ENCODE data around the gene VRK1.
"Not testable (repeated sequence)": the region's sequence is repeated elsewhere in the genome, so short reads cannot be mapped to it uniquely, and the experiment has no call there.

Gene VRK1

DNA sequence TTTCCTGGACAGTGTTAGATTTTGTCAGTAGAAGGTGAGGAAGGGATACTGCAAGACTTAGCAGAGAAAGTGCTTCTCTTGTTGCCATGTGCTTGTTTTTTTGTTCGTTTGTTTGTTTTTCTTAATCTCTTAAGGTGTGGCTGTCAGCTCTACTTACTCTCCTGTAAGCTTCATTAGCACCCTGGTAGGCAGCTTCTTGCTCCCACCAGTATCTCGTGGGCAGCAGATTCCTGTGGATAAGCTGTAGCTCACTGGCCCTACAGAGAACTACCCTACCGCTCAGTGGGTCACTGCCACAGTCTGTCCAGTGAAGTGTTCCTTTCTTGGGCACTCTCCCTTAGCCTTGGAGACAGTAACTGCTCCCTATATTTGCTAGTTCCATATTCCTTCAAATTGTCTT lies 30.1 kb downstream of the VRK1 start:
- no peak for DNase-seq

DNA sequence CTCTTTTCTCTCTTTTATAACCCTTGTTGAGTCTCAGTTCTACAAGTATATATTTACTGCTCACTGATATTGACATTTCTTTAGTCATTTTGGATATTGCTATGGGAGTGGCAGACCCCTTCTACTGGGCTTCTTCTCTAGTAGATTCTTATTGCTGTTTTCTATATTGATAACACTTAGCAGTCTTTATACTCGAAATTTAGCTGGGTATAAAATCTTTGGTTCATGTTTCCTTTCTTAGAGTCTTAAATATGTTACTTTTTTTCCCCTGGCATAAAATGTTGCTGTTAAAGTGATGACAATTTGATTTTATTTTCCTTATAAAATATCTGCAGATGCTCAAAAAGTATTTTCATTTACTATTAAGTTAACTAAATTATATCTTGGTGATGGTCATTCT lies 32.6 kb downstream of the VRK1 start:
- DNase-seq, result no peak

DNA sequence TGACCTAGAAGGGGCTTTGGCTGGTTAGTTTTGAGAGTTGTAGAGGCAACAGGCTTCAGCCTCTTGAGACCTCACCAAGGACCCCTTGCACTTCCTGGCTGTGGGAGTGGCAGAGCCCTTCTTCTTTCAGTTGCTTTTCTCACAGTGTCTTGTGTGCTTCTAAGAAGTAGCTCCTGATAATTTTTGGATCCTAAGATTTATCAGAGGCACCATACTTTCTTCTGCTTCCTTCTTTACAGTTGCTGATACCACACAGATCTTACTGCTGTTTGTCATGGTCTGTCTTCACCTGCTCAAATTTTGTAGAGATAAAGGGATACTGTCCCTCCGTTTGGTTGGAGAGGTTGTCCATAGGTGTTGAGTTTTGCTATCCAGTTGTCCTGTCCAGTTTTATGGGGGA lies 33.8 kb downstream of the VRK1 start:
- no peak for DNase-seq

DNA sequence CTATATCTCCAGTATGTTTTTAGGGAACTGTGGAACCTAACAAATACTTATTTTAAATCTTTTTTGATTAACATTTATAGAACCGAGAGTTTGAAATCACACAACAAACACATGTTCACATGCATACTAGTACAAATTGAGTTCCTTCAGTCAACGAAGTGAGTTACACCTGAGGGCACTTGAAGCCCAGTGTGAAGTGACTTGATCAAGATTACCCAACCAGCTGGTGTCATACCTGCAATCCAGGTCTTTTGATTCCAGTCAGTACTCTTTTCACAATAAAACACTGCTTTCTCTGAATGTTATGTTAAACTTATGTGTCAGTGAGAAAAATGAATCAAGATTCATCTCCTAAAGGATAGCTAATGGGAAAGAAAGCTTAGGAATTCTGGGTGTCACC lies 35.2 kb downstream of the VRK1 start:
- no peak for DNase-seq

DNA sequence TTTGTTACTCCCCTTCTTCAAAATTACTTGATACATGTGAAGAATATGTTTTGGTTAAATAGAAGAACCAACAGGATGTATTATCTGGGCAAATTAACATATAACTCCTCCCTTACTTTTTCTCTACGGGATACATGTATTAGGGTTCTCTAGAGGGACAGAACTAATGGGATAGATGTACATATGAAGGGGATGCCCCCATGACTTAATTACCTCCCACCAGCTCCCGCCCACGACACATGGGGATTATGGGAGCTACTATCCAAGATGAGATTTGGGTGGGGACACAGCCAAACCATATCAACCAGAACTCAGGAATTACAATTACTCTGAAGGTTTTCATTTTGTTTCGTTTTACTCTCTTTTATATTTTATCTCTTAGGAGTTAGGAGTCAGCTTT lies 41.3 kb downstream of the VRK1 start:
- no peak for DNase-seq

DNA sequence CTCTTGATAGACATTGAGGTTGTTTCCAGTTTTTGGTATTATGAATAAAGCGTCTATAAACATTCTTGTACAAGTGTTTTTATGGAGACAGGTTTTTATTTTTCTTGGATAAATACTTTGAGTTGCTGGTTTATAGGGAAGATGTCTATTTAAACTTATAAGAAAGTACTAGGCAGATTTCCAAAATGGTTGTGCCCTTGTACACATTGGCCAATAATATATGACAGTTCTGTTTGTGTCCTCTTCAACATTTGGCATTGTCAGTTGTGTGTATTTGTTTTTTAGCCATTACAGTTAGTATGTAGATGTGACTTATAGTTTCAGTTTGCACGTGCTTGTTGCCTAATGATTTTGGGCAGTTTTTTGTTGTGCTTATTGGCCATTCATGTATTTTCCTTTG lies 42.1 kb downstream of the VRK1 start:
- no peak for DNase-seq

DNA sequence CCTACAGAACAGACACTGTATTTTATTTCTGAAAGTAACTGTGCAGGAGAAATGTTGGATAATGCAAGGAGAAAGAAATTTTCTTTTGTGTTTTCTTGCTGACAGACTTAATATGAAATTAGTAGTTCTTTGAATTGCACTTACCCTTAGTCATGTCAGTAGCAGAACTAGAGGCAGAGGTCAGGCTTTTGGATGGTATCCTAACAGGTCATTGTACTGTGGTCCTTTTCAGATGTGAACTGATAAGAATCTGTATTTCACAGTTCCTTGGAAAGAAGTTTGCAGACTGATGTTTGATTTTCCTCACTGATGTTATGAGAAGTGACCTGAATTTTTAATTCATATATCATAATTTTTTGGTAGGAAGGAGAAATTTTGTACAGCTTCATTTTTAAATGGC lies 46.0 kb downstream of the VRK1 start:
- DNase-seq, result no peak

DNA sequence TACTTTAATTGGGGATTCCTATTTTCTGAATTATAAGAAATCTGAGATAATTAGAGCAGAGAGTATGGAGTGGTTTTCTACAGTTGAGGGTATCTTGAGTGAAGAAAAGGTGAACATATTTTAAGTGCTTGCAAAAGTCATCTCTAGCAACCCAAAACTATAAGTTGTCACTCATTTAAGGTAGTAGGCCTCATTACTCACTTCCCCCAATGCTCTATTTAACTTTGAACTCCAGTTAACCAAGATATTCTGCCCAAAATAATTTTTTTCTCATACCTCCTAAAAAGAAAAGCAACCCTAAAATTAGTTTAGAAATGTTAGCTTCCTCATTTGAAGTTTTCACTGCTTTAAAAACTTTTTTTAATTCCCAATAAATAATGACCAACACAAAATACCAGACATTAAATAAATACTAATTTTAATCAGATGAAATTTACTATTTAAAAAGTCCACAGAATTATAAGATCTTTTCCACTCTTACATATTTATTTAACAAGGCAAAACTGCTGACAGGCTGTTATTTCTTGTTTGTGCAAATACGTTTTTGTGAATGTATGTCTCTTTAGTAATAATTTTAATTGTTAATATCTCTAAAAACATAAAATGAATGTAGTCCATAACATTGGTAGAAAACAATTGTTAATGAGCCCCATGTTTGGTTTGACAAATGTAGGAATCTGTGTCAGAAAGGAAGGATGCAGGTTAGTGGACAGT lies 47.8 kb downstream of the VRK1 start:
- DNase-seq, result no peak

DNA sequence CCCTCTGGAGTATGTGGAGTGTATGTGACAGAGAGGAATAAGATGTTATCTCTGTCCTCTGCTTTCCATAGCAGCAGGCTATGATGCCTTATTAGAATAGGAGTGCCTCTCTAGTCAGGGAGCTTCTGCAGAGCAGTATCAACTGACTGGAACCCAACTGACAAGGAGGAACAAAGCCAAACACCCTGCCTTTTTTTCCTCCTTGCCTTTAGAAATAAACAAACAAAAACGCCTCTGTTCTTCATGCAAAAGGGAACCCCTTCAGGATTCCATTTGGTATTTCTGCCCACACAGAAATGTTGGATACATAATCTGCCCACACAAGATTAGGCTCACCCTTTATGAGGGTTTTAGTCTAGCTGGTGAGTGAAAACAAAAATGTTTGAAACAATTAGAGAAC lies 50.3 kb downstream of the VRK1 start:
- no peak for DNase-seq

DNA sequence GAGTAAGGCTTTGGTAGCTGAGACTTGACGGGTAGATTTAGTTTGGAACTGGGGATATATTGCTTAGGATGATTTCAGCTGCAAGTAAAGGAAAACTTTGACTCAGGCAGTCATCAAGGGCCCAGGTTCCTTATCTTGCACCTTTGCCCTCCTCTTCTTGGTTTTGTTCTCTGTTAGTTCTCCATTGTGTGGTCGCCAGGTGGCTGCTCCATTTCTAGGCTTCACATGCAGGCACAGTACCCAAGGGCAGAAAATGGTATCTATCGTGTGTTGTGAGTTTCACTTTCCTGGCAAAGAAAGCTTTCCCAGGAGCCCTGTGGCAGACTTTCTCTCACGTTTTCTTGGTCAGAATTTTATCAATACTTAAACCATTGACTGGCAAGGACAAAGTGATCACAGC lies 50.8 kb downstream of the VRK1 start:
- no peak for DNase-seq

DNA sequence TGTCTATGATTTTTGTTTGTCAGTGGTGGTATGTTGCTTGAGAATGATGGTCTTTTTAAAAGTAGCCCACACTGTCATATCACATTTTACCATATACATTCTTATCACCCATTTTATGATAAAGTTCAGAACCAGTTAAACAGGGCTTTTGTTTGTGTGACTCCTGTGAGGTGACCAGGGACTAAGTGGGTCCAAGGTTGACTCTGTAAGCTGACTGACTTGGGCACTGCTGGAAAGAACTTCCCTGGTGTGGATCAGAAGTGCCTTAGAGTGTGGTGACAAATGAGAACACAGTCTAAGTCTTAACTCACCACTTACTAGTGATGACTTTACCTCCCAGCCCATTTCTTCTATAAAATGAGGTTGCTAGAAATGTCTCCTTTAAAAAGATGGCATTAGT lies 52.6 kb downstream of the VRK1 start:
- no peak for DNase-seq

DNA sequence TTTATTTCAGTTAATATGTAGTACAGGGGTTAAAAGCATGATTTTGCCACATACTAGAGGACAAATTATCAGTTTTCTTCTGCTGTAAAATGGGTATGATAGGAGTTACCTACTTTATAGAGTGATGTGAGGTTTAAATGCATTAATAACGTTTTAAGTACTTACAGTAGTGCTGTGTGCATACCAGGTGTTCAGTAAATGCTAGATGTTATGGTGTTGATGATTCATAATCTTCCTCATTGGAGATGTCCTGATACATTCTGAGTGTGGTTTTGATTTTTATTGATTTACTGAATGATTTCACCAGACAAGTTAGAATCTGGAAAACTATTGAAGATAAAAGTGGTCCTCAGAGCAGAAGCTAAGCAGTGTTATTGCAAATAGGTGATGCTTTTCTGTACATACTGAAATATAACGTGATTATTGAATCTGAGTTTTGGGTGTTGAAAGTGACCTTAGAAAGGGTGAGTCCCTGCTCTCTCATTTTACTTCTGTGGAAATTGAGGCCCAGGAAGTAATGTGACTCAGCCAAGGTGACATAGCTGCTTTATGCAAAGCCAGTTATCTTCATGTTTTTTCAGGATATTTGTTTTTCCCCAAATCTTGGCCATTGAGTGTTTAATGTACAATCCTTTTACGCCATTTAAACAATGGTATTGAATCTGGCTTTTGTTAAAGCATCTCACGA lies 54.7 kb downstream of the VRK1 start:
- no peak for DNase-seq

DNA sequence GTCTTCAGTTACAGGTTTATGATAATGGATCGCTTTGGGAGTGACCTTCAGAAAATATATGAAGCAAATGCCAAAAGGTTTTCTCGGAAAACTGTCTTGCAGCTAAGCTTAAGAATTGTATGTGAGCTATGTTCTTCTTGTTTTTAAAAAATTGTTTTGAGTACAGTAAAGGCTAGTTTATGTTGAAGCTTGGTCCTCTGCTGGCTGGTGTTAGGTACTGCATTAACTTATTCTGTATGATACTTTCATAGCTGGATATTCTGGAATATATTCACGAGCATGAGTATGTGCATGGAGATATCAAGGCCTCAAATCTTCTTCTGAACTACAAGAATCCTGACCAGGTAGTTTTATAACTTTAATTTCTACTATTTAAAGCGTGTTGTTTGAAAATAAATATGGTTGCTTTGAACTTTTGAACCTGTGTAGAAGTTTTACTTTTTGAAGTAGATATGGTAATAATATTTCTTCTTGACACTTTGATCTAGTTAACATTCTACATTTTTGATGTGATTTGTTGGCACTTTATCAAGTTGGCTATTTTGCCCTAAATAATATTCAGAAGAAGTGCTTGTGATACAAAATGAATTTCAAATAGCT lies 55.7 kb downstream of the VRK1 start:
- DNase-seq, result peak; percentile 42

DNA sequence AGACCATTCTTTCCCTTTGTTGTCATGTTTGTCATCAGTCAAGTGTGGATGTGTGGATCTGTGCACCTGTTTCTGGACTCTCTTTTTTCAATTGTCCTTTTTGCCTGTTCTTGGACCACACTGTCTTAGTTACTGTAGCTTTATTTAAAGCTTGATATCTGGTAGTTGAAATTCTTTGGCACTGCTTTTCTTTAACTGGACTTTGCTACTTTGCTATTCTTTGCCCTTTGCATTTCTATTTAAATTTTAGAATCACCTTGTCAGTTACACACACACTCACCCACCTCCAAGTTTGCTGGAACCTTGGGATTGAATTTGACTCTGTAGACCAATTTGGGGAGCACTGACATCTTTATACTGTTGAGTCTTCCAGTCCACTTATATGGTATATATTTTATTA lies 61.5 kb downstream of the VRK1 start:
- no peak for DNase-seq

DNA sequence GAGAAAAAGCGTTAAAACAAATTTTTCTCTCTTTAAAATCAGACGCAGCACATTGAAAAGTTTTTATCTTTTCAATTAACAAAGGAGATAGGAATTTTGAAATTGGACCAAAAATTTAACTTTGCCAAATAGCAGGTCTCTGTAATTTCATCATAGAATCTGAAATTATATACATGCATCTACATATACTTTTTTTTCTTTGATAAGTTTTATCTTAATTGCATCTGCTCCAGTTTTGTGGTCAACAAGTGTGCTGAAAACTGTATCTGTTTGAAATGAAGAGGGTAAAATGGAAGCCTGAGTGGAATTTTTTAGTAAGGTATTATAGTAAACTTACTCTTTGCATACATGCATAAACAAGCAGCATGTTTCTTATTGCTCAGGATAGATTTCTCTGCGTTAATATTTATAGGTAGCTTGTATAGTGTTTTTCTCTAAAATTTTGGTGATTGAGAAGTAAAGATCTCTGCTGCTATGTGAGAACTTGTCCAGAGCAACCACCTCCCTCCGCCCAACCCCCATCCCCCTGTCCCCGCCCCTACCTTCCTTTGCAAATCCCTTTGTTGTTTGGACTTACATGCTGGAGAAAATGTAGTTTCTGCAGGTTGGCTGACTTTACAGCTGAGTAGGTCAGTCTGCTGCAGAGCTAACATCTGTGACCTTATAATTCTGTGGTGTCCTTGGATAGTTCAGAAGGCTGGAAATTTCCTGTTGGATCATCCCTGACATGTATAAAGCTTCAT lies 64.6 kb downstream of the VRK1 start:
- no peak for DNase-seq

DNA sequence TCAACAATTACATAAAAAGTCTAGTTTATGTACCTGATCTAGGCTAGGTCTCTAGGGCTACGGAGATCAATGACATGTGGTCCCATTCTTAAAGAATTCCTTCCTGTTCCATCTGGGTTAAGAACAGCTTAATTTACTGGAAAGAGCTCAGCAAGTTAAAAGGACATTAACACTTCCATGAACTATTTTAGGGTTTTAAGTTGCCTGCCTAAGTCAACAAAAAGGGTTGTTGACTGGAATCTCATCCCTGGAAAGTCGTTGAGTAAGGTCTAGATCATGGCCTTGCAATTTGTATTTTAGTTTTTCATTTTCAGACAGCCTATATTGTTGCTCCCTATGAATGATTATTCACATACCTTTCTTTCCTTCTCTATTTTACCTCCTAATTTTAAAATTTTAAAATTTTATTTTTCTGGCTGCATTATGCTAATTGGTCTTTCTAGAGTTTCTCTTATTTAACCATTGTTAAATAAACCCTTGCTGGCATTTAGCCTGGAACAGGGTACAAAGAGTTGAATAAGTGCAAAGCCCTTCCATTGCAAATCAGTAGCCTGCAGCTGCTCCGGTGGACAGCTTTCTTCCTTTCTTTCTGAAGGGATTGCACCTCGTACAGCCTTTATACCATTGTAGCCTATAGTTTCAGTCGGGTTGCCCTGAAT lies 66.3 kb downstream of the VRK1 start:
- no peak for DNase-seq

DNA sequence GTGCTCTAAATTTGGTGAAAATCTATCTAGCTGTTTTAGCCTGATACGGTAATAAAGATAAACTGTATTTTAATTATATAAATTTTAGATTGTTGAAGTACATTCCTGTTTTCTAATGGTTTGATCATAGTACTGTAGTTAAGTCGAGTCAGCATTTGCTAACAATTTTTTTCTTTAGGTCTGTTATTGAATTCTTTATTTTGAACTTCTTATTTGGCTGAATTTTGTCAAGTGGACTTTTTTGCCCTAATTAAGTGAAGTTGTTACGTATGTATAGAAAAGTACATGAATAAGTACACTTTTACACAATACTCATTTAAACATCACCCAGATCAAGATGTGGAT lies 66.8 kb downstream of the VRK1 start:
- no peak for DNase-seq

DNA sequence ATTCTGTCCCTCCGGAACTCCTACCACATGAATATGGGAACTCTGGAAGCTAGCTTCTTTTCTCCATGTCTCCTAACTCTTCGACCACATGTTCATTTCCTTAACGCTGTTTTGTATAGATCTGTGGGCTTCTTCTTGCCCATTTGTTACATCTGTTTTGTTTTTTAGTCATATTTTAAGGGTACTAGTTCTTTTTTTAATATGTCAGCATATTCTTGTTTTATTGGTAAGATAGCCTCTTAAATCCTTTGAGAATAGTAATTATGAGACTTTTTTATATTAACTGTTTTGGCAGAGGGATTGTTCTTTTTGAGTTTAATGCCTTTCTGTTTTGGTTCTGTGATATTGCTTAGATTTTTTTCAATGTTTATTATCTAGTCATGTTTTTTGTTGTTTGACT lies 70.5 kb downstream of the VRK1 start:
- DNase-seq, result no peak

DNA sequence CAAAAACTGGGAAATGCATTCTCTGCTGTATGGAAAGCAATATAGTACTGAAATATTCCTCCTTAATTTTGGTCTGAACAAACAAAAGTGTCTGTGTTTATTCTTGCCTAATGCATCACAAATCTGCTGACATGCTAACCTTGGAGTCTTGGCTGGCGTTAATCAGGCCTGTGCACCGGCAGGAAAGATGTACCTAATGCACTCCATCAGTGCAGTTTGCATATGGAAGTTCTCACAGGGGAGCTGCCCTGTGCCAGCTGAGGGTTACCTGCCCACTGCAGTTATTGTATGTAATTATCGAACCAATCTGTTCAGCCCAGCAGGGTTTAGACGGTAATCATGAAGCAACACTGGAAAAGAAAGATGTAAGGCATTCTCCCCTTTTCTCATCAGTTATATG lies 76.9 kb downstream of the VRK1 start:
- DNase-seq, result no peak

DNA sequence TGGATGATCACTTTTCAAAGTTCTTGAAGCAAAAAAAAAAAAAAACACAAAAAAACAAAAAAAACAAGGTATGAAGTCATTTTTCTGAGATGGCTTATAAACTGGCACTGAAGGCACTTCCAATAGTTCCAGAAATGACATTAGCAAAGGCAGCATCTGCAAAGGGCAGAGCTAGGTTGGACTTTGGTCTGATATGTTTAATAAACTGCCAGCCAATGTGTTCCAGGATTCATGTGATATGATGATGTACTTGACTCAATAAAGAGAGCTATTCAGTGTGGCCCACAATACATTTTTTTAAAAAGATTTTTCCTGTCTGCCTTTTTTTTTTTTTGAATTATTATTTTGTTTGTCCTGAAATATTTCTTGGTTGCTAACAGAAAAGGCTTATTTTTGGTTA lies 79.6 kb downstream of the VRK1 start:
- DNase-seq, result no peak

DNA sequence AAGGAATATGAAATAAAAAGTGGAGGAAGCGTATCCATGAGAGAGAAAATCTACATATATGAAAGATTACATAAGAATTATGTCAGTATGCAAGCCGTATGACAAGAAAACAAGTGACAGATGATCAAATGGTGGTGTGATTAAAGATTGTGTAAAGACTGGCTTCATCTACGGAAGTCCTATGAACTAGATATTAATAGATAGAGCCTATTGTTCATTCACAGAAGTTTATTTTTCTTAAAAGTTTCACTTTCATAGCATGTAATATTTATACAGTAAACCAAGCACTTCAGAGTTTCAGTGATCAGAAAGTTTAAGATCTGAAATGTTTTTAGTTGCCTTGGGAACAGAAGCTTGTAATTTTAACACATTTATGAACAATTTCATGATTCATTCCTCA lies 84.5 kb downstream of the VRK1 start:
- DNase-seq, result no peak

DNA sequence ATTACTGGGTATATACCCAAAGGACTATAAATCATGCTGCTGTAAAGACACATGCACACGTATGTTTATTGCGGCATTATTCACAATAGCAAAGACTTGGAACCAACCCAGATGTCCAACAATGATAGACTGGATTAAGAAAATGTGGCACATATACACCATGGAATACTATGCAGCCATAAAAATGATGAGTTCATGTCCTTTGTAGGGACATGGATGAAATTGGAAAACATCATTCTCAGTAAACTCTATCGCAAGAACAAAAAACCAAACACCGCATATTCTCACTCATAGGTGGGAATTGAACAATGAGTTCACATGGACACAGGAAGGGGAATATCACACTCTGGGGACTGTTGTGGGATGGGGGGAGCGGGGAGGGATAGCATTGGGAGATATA lies 86.8 kb downstream of the VRK1 start:
- not testable (repeated sequence) for DNase-seq

DNA sequence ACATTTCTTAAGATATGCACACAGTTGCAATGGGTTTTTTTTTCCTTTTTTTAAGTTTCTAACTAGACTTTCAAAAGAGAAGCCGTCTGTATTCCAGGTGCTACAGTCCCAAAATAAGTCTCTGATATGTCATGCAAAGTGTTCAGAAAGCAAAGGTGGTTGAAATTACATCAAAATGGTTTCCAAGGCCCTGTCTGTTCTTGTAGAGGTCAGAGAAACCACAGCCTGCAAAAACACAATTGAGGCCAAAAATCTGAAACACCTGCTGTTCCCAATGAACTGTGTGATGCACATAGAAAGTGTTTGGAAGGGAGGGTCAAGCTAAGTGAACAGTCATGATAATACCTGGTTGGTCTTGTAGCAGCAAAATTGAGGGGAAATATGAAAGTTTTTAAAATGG lies 91.0 kb downstream of the VRK1 start:
- DNase-seq, result no peak
